Omental fat pad (tissue), 4 donors: ENCODE results near the gene IRX5. TPM values are rescaled to one million over a fixed set of nuclear protein-coding genes. Genes with fewer than 3 reads are reported as not detected.

Source experiments
- ATAC-seq: fragments of 150-250 bp; one replicate; pipeline ENCODE4 v1.9.1; 2016; ENCODE audit warnings: mild to moderate bottlenecking, moderate library complexity; ENCODE audit not compliant: low FRiP score
- DNase-seq: peaks from one replicate; pipeline ENCODE4 v3.0.0-alpha.2; 2019; ENCODE audit warnings: low spot score
- CTCF ChIP-seq, 3 donors: fragments of 450-650 bp; IDR thresholded peaks; one replicate each; pipeline ENCODE4 v1.5.1; 2016 to 2017; ENCODE audit warnings: antibody characterized with exemption in 3 of 3, mild to moderate bottlenecking in 3 of 3, moderate library complexity in 2 of 3
- total RNA-seq, 4 donors: library from RNA; depleted of rRNA; stranded (reverse); fragments of >200 nt; gene quantifications; one replicate each; pipeline ENCODE4 v1.1.0, GENCODE V29; 2016

The IRX5 gene
- total RNA-seq, 4 donors from 2014 or later = not detected

GRCh38 chr16:54923988-54924387 lies 6.7 kb upstream of the IRX5 start:
- DNase-seq = no peak

GRCh38 chr16:54926166-54926838 lies 4.4 kb upstream of the IRX5 start:
- DNase-seq = no peak
- no peak for TF ChIP-seq CTCF (IDR thresholded peaks at IDR 0.05)
- no peak for ATAC-seq

More at GRCh38 chr16:54923988-54924387, 6.7 kb upstream of the IRX5 start:
- no peak for TF ChIP-seq CTCF (IDR thresholded peaks at IDR 0.05)
- no peak for ATAC-seq

- no peak for TF ChIP-seq CTCF (IDR thresholded peaks at IDR 0.05)
- DNase-seq (no peak), ATAC-seq (no peak)
Observed at GRCh38 chr16:54927125-54928015, 3.3 kb upstream of the IRX5 start.

- no peak for ATAC-seq
- no peak for TF ChIP-seq CTCF (IDR thresholded peaks at IDR 0.05)
- no peak for DNase-seq
Observed at GRCh38 chr16:54928016-54928356, 2.7 kb upstream of the IRX5 start.

- no peak for TF ChIP-seq CTCF (IDR thresholded peaks at IDR 0.05)
- ATAC-seq = peak; percentile 64
- no peak for DNase-seq
Observed at GRCh38 chr16:54928411-54929089, 2.1 kb upstream of the IRX5 start.

GRCh38 chr16:54929090-54930004 lies 1.3 kb upstream of the IRX5 start:
- no peak for TF ChIP-seq CTCF (IDR thresholded peaks at IDR 0.05)
- peak; percentile 97 for ATAC-seq
- peak; percentile 97 for DNase-seq
